ENCODE measurements around the gene GOLGA8N.
"Not testable (repeated sequence)": the region's sequence is repeated elsewhere in the genome, so short reads cannot be mapped to it uniquely, and the experiment has no call there.

The GOLGA8N gene

DNA sequence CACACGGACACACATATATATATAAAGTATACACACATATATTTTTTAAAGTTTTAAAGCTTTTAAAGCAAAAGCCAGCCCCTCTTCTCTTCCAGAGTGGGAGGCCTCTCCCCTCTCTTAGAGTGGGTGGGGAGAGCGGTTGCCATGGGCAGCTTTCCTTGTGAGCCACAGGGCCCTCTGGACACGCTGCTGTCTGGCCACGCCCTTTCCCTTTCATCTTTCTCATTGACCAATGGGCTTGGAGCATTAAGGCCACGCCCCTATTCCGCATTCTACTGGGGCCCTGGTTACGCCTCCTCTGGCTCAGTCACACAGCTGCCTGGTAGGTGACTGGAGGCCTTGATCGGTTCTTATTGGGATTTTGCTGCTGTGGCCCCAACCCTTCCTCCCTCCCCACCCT, at the start of gene GOLGA8N:
GOLGA8N (plus strand) TSS at position 306 of the 400 bp plus-strand sequence.
- H3K9me3 ChIP-seq; H3K36me3 ChIP-seq; H3K4me1 ChIP-seq (ENCODE audit: control insufficient read depth in 1 of 2, insufficient read depth in 1 of 2, low read depth in 1 of 2, low read length in 1 of 2); H3K4me3 ChIP-seq (ENCODE audit: low read depth in 1 of 2, low read length in 1 of 2); H3K27me3 ChIP-seq; H3K27ac ChIP-seq: not testable (repeated sequence)

GRCh38 chr15:32543456-32543855, 49.8 kb upstream of the GOLGA8N start:
- H3K36me3 ChIP-seq; H3K27ac ChIP-seq; H3K9me3 ChIP-seq; H3K4me1 ChIP-seq (ENCODE audit: control insufficient read depth in 1 of 2, insufficient read depth in 1 of 2, low read depth in 1 of 2, low read length in 1 of 2); H3K27me3 ChIP-seq; H3K4me3 ChIP-seq (ENCODE audit: low read depth in 1 of 2, low read length in 1 of 2): not testable (repeated sequence)

DNA sequence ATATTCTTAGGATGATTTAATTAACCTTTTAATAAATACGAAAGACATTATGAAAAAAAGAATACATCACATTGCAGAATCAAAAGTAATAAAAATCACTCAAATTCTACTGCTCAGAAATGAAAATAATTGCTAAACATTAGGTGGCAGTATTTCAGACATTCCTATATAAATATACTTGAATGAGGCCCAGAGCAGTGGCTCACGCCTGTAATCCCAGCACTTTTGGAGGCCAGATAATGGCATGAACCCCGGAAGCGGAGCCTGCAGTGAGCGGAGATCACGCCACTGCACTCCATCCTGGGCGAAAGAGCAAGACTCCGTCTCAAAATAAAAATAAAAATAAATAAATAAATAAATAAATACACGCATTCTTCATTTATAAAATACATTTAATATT, 48.1 kb upstream of the GOLGA8N start:
- H3K4me3 ChIP-seq (ENCODE audit: low read depth in 1 of 2, low read length in 1 of 2); H3K4me1 ChIP-seq (ENCODE audit: control insufficient read depth in 1 of 2, insufficient read depth in 1 of 2, low read depth in 1 of 2, low read length in 1 of 2); H3K36me3 ChIP-seq; H3K27ac ChIP-seq; H3K27me3 ChIP-seq; H3K9me3 ChIP-seq: not testable (repeated sequence)

DNA sequence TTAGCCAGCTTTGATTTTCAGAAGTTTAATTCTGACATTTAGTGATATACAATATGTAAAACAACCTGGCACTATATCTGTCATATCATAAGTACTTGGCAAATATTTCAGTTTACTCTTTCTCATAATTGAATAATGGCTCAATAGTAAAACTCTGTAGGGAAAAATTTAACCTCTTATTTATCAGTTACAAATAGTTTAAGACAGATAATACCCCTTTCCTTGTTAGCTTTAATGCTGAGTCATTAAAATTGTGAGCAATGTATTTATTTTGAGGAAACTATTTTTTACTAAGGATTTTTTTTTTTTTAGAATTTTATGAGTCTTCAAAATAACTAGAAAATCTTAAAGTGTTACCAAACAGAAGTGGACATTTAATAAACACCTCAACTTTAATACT, 38.7 kb upstream of the GOLGA8N start:
- not testable (repeated sequence) for H3K4me3 ChIP-seq (ENCODE audit: low read depth in 1 of 2, low read length in 1 of 2); H3K36me3 ChIP-seq; H3K27ac ChIP-seq; H3K4me1 ChIP-seq (ENCODE audit: control insufficient read depth in 1 of 2, insufficient read depth in 1 of 2, low read depth in 1 of 2, low read length in 1 of 2); H3K9me3 ChIP-seq; H3K27me3 ChIP-seq

DNA sequence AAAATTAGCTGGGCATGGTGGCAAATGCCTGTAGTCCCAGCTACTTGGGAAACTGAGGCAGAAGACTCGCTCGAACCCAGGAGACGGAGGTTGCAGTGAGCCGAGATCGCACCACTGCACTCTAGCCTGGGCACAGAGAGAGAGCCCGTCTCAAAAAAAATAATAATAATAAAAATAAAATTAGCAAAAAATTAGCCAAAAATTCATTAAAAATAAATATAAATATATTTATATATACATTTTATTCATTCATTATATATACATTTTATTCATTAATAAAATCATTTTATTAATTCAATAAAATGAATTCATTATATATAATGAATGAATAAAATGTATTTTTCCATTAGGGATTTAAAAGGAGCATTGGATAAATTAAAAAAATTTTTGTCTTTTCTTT, 31.1 kb upstream of the GOLGA8N start:
- H3K4me3 ChIP-seq (ENCODE audit: low read depth in 1 of 2, low read length in 1 of 2); H3K27me3 ChIP-seq; H3K27ac ChIP-seq; H3K36me3 ChIP-seq; H3K9me3 ChIP-seq; H3K4me1 ChIP-seq (ENCODE audit: control insufficient read depth in 1 of 2, insufficient read depth in 1 of 2, low read depth in 1 of 2, low read length in 1 of 2): not testable (repeated sequence)

- H3K36me3 ChIP-seq; H3K9me3 ChIP-seq; H3K27me3 ChIP-seq; H3K27ac ChIP-seq; H3K4me3 ChIP-seq (ENCODE audit: low read depth in 1 of 2, low read length in 1 of 2); H3K4me1 ChIP-seq (ENCODE audit: control insufficient read depth in 1 of 2, insufficient read depth in 1 of 2, low read depth in 1 of 2, low read length in 1 of 2): not testable (repeated sequence)
These were observed 24.3 kb upstream of the GOLGA8N start for GRCh38 chr15:32568988-32569387.

DNA sequence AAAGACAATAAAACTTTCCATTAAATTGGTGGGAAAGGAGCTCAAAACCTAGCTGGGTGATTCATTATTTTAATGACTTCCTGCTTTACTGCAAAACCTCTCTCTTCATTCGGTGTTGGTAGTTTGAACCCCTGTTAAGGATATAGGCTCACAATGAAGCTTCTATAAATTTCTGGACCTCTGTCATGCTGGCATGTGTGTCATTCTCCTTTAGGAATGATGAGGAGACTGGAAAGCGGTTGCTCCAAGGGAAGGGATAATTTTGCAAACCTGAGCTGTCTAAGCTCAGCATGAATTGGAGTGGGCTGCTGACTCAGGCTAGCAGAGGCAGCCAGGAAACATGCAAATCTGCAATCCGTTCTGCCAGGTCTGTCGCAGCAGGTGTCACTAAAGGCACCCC, 14.8 kb upstream of the GOLGA8N start:
- H3K36me3 ChIP-seq; H3K27me3 ChIP-seq; H3K9me3 ChIP-seq; H3K27ac ChIP-seq; H3K4me3 ChIP-seq (ENCODE audit: low read depth in 1 of 2, low read length in 1 of 2); H3K4me1 ChIP-seq (ENCODE audit: control insufficient read depth in 1 of 2, insufficient read depth in 1 of 2, low read depth in 1 of 2, low read length in 1 of 2): not testable (repeated sequence)

GRCh38 chr15:32585844-32586243, 7.4 kb upstream of the GOLGA8N start:
- H3K27me3 ChIP-seq; H3K36me3 ChIP-seq; H3K27ac ChIP-seq; H3K4me1 ChIP-seq (ENCODE audit: control insufficient read depth in 1 of 2, insufficient read depth in 1 of 2, low read depth in 1 of 2, low read length in 1 of 2); H3K9me3 ChIP-seq; H3K4me3 ChIP-seq (ENCODE audit: low read depth in 1 of 2, low read length in 1 of 2): not testable (repeated sequence)

DNA sequence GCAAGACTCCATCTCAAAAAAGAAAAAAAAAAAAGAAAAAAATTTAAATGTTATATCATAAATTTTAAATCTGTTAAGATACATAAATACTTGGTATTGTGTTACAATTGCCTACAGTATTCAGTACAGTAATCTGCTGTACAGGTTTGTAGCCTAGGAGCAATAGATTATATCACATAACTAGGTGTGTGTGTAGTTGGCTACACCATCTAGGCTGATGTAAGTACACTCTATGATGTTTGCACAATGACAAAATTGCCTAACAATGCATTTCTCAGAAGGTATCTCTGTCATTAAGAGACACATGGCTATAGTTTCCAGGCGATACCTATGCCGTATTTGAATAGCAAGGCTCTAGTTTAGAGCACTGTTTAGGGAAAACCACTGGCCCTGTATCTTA, 16.3 kb downstream of the GOLGA8N start:
- not testable (repeated sequence) for H3K9me3 ChIP-seq; H3K27me3 ChIP-seq; H3K4me1 ChIP-seq (ENCODE audit: control insufficient read depth in 1 of 2, insufficient read depth in 1 of 2, low read depth in 1 of 2, low read length in 1 of 2); H3K4me3 ChIP-seq (ENCODE audit: low read depth in 1 of 2, low read length in 1 of 2); H3K36me3 ChIP-seq; H3K27ac ChIP-seq

- not testable (repeated sequence) for H3K36me3 ChIP-seq; H3K4me3 ChIP-seq (ENCODE audit: low read depth in 1 of 2, low read length in 1 of 2); H3K27me3 ChIP-seq; H3K4me1 ChIP-seq (ENCODE audit: control insufficient read depth in 1 of 2, insufficient read depth in 1 of 2, low read depth in 1 of 2, low read length in 1 of 2); H3K9me3 ChIP-seq; H3K27ac ChIP-seq
These were observed 17.5 kb downstream of the GOLGA8N start for GRCh38 chr15:32610719-32611118.

- H3K27ac ChIP-seq = peak overlapping the region; percentile 84
These were observed 21.4 kb downstream of the GOLGA8N start for GRCh38 chr15:32614712-32615050.

DNA sequence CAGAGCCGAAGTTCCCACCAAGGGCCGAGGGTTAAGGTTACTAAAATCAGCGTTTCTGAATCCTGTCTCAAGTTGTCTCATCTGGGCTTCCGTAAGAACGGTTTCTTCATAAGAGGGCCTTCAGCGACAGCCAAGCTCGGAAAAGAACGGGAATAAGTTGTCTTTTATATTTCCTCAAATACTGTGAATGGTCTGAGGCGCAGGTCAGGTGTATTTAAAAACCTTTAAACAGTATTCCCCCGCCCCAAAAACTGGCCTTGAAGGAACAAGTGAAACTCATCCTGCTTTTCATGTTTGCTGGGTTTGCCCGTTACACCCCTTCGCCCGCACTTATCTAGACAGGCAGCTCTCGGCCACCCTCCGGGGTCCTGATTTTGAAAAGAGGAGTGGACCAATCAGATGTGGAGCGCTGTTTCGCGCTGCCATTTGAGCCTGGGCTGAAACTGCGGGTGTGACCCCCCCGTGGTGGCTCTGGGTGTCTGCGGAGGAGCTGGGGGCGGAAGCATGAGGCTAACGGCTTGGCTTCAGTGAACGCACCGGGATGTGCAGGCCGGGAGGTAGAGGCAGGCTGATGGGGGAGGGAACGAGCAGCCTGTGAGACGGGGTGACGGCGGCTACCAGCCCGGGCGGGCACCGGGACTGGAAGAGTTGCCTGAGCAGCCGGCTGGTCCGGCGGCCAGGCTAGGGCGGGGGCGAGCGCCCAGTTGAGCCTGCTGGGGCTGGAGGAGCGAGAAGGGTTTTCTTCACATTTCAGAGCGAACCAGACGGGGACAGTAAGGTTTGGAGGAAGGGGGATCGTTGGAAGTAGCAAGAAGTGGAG, 22.0 kb downstream of the GOLGA8N start, which contains the start of gene ARHGAP11A:
ARHGAP11A (plus strand) TSS at position 454 of the 820 bp plus-strand sequence. CDS start 708 bp downstream, outside the sequence.
- not testable (repeated sequence) for H3K36me3 ChIP-seq

More at GRCh38 chr15:32614712-32615050, 21.4 kb downstream of the GOLGA8N start:
- H3K36me3 ChIP-seq, H3K9me3 ChIP-seq, H3K27me3 ChIP-seq: not testable (repeated sequence)
- Histone ChIP-seq H3K4me1 (ENCODE audit: control insufficient read depth in 1 of 2, insufficient read depth in 1 of 2, low read depth in 1 of 2, low read length in 1 of 2) (peaks cover 0 to 10% of the 10 kb centered on the region in 2 experiments), H3K4me3 (ENCODE audit: low read depth in 1 of 2, low read length in 1 of 2) (peak overlapping the region; percentile 66 to 74)

GRCh38 chr15:32615871-32616426, 22.7 kb downstream of the GOLGA8N start:
- H3K4me1 ChIP-seq (ENCODE audit: control insufficient read depth in 1 of 2, insufficient read depth in 1 of 2, low read depth in 1 of 2, low read length in 1 of 2); H3K27me3 ChIP-seq; H3K9me3 ChIP-seq; H3K36me3 ChIP-seq: not testable (repeated sequence)
- Histone ChIP-seq H3K4me3 (ENCODE audit: low read depth in 1 of 2, low read length in 1 of 2) (peak overlapping the region; percentile 66 to 74), H3K27ac (peak overlapping the region; percentile 84)

More for the DNA sequence above, 22.0 kb downstream of the GOLGA8N start, which contains the start of gene ARHGAP11A:
- Histone ChIP-seq H3K27ac (peak within 1 kb of the TSS; percentile 84), H3K4me3 (ENCODE audit: low read depth in 1 of 2, low read length in 1 of 2) (peak within 1 kb of the TSS; percentile 66 to 74)
- not testable (repeated sequence) for H3K4me1 ChIP-seq (ENCODE audit: control insufficient read depth in 1 of 2, insufficient read depth in 1 of 2, low read depth in 1 of 2, low read length in 1 of 2); H3K9me3 ChIP-seq; H3K27me3 ChIP-seq
